ENCODE data around the gene RUNX2.

The RUNX2 gene

DNA sequence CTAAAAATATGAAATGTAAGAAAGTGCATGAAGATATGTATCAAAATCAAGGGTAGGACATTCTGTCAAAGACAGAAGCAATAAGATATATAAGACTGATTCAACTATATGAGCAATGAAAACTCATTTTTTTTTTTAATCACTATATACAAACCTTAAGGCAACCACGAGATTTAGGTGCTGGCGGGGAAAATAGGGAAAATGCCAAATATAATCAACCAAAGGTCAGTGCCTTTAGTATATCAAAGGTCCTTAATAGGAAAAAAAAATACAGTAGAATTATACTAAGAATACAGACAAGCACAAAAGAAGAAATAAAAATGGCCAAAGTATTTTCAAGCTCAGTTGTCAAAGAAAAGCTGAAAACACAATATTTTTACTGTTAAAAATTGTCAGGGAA lies 25.5 kb downstream of the RUNX2 start:
- DNase-seq (ENCODE audit: extremely low read depth, low read depth), result no peak
- TF ChIP-seq, protein P1, sequence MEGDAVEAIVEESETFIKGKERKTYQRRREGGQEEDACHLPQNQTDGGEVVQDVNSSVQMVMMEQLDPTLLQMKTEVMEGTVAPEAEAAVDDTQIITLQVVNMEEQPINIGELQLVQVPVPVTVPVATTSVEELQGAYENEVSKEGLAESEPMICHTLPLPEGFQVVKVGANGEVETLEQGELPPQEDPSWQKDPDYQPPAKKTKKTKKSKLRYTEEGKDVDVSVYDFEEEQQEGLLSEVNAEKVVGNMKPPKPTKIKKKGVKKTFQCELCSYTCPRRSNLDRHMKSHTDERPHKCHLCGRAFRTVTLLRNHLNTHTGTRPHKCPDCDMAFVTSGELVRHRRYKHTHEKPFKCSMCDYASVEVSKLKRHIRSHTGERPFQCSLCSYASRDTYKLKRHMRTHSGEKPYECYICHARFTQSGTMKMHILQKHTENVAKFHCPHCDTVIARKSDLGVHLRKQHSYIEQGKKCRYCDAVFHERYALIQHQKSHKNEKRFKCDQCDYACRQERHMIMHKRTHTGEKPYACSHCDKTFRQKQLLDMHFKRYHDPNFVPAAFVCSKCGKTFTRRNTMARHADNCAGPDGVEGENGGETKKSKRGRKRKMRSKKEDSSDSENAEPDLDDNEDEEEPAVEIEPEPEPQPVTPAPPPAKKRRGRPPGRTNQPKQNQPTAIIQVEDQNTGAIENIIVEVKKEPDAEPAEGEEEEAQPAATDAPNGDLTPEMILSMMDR (IDR thresholded peaks at IDR 0.05; ENCODE audit: low read depth, low read length), result no peak

DNA sequence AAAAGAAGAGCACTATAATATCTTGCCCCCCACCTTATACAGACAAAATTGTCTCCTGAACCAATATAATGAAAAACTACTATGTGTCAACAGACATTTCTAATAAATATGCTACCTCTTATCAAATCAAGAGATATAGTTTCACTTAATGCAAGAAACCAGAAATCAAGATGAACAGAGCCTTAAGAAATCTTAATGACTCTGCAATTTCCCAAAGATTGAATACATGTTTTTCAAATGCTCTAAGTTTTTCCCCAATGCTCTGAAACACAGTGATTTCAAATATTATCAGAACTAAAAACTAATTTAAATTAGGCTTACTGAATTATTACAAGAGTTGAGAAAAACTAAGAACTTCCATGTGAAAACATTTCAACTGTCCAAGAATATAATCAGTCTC lies 36.3 kb downstream of the RUNX2 start:
- DNase-seq (ENCODE audit: extremely low read depth, low read depth), result no peak
- TF ChIP-seq, protein P1 (IDR thresholded peaks at IDR 0.05; ENCODE audit: low read depth, low read length), result no peak

DNA sequence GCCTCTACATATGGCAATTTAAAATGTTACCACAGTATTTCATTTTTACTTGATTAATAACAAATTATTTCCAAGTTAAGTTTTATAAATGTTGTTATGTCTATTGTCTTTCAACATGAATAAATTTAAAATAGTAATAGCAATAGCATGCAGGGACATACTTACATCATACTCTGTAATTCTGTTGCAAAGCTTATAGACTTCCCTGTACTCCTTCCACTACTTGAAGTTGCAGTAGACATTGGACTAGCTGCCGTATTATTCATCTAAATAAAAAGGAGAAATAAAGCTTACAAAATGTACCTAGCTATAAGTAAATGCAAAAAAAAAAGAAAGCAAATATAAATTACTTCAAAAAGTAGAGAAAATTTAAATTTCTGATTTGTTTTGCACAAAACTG lies 36.9 kb downstream of the RUNX2 start:
- TF ChIP-seq, protein P1 (IDR thresholded peaks at IDR 0.05; ENCODE audit: low read depth, low read length), result no peak
- DNase-seq (ENCODE audit: extremely low read depth, low read depth), result no peak

DNA sequence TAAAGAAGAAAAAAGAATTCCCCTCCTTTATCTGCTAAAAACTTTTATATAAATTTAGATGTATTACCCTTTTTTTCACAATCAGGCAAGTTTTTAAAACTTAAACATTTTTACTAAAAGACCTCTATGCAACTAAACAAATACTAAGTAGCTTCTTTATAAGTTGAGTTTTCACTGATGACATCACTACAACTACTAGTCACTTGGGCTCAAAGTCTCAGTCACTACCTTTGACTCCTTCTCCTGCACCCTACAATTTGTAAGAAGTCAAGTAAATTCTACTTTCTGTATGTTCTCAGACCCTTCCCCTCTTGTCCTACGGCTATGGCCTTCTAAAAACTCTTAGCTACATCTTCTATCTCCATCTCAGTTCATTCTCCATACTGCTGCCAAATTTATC lies 38.4 kb downstream of the RUNX2 start:
- TF ChIP-seq, protein P1 (IDR thresholded peaks at IDR 0.05; ENCODE audit: low read depth, low read length), result no peak
- no peak for DNase-seq (ENCODE audit: extremely low read depth, low read depth)

DNA sequence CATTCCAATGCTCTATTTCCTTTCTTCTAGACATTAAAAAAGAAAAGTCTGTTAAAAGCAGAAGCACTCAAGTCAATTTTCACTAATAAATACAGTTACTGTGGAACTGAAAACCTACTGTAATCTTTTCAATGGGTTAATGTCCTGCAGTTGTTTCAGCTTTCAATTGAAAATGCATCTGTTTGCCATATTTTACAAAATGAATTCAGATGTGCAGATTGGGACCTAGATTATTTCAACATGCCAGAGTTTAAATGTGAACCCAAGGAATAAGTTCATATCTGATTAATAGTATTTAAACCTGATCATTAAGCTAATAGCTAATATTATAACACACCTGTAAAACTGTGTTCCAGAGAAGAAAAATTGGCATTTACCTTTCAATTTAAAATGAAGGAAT lies 39.9 kb downstream of the RUNX2 start:
- DNase-seq (ENCODE audit: extremely low read depth, low read depth), result no peak
- TF ChIP-seq, protein P1 (IDR thresholded peaks at IDR 0.05; ENCODE audit: low read depth, low read length), result no peak

DNA sequence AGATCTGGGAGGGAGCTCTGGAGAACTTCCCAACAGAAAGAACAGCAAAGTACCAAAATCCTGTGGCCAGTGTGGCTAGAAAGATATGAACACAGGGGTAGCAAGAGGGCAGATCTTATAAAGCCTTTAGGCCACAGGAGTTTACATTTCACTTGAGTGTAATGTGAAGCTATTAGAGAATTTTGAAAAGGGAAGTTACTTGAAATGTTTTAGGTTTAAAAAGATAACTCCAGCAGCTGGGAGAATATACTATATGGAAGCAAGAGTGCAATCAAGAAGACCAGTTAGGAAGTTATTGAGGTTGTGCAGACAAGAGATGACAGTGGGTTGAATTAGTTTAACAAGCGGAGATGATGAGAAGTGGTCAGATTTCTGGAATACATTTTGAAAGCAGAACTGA lies 41.7 kb downstream of the RUNX2 start:
- no peak for DNase-seq (ENCODE audit: extremely low read depth, low read depth)
- TF ChIP-seq, protein P1 (IDR thresholded peaks at IDR 0.05; ENCODE audit: low read depth, low read length), result no peak

DNA sequence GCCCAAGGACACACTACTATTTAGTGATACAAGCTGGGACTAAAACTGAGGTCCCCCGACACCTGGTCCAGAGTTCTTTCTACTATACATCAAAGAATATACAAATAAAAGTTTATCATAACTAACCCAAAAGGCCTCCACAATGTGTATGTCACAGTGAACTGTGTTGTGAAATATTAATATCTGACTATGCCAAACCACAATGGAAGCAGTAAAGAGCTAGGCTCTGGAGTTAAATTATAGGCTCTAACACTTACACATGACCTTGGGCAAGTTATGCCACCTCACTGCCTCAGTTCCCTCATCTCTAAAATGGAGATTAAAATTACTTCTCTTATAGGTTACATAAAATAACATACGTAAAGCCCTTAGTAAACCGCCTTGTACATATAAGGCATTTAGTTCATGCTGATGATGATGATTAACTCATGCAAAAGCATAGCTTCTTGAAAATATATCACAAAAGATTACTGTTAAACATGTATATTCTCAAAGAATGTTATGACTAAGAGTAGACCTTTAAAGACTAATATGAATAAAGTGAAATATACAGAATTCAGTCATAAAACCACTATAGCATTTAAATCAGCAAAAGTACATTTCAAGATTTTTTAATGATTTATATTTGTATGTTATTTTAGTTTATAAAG lies 43.9 kb downstream of the RUNX2 start:
- TF ChIP-seq, protein P1 (IDR thresholded peaks at IDR 0.05; ENCODE audit: low read depth, low read length), result no peak
- DNase-seq (ENCODE audit: extremely low read depth, low read depth), result no peak
